NB4 (cell line): Measurements from ENCODE around the gene IQGAP2.

Experiments
- MYC ChIP-seq: IDR thresholded peaks from 2 replicates; pipeline ENCODE4 v1.6.1; 2011; ENCODE audit warnings: low read depth, low read length
- POLR2A ChIP-seq: IDR thresholded peaks from 2 replicates; pipeline ENCODE4 v1.6.1; 2011; ENCODE audit warnings: mild to moderate bottlenecking; ENCODE audit not compliant: insufficient read length; ENCODE audit errors: extremely low read depth
- TF ChIP-seq, protein P1 (sequence below): IDR thresholded peaks from one replicate; pipeline ENCODE4 v1.5.1; 2012; ENCODE audit warnings: low read depth, low read length

DNA sequence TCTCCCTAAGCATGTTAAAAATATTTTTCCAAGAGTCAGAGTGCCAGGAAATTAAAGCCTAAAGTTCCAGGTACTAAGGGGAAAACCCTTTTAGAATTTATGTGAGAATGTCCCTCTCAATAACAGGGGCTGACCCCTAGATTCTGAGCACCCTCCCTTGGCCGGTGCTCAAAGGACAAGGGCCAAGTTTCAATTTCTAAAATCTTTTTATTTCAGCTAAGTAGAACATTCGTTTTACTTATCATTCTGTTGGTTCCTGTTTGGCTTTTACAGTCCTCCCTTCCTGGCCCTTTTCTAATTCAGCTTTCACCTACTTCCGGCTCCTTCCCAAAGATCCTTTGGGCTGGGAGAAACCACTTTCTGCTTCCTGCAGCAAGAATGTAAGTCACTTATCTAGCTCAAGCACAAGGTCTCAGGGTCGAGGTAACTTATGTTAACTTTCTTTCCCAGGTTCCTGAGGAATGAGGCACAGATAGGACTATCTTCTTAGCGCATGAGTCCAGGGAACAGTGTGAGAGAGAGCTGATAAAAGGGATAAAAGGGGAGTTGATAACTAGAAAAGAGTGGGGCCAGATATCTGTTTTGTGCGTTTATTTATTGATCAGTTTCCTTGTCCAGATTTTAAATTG lies 254.7 kb downstream of the IQGAP2 start:
- TF ChIP-seq, protein P1, sequence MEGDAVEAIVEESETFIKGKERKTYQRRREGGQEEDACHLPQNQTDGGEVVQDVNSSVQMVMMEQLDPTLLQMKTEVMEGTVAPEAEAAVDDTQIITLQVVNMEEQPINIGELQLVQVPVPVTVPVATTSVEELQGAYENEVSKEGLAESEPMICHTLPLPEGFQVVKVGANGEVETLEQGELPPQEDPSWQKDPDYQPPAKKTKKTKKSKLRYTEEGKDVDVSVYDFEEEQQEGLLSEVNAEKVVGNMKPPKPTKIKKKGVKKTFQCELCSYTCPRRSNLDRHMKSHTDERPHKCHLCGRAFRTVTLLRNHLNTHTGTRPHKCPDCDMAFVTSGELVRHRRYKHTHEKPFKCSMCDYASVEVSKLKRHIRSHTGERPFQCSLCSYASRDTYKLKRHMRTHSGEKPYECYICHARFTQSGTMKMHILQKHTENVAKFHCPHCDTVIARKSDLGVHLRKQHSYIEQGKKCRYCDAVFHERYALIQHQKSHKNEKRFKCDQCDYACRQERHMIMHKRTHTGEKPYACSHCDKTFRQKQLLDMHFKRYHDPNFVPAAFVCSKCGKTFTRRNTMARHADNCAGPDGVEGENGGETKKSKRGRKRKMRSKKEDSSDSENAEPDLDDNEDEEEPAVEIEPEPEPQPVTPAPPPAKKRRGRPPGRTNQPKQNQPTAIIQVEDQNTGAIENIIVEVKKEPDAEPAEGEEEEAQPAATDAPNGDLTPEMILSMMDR, result no peak
- no peak for TF ChIP-seq POLR2A
- no peak for TF ChIP-seq MYC
